Neural progenitor cell (in vitro differentiated cells): ENCODE measurements around the gene PIGP. TPM values are rescaled to one million over a fixed set of nuclear protein-coding genes. Genes with fewer than 3 reads are reported as not detected.
A peak's percentile ranks its signal among the peaks of the same experiment; 100 is the strongest.

Experiments used
- DNase-seq: peaks from one replicate; pipeline ENCODE4 v3.0.0-alpha.2; 2016; ENCODE audit warnings: low spot score
- H2AFZ ChIP-seq: fragments of 200-600 bp; sonication (generic); replicated peaks from 2 replicates; pipeline ENCODE4 v1.6.1; 2016; ENCODE audit warnings: antibody characterized with exemption
- H3F3A ChIP-seq: fragments of 200-600 bp; sonication (generic); 2 replicates; pipeline ENCODE4 v1.6.1; 2016; ENCODE audit warnings: antibody characterized with exemption, low read depth
- H3K27ac ChIP-seq: fragments of 200-600 bp; sonication (generic); 2 replicates; pipeline ENCODE4 v1.5.1; 2016; ENCODE audit warnings: mild to moderate bottlenecking
- H3K27me3 ChIP-seq: fragments of 200-600 bp; sonication (generic); 2 replicates; pipeline ENCODE4 v1.6.1; 2016; ENCODE audit warnings: mild to moderate bottlenecking, moderate library complexity
- H3K36me3 ChIP-seq: fragments of 200-600 bp; sonication (generic); 2 replicates; pipeline ENCODE4 v1.5.1; 2016
- H3K4me1 ChIP-seq: fragments of 200-600 bp; sonication (generic); 2 replicates; pipeline ENCODE4 v1.6.1; 2016; ENCODE audit warnings: mixed run types
- H3K4me2 ChIP-seq: fragments of 200-600 bp; sonication (generic); 2 replicates; pipeline ENCODE4 v1.6.1; 2016
- H3K4me3 ChIP-seq: fragments of 200-600 bp; sonication (generic); 2 replicates; pipeline ENCODE4 v1.5.1; 2016
- H3K79me2 ChIP-seq: fragments of 200-600 bp; sonication (generic); 2 replicates; pipeline ENCODE4 v1.6.1; 2016; ENCODE audit warnings: low read depth
- H3K9ac ChIP-seq: fragments of 200-600 bp; sonication (generic); 2 replicates; pipeline ENCODE4 v1.6.1; 2016
- H3K9me3 ChIP-seq: fragments of 200-600 bp; sonication (generic); 2 replicates; pipeline ENCODE4 v1.5.1; 2016; ENCODE audit warnings: low read depth
- H4K20me1 ChIP-seq: fragments of 200-600 bp; sonication (generic); 2 replicates; pipeline ENCODE4 v1.6.1; 2016; ENCODE audit warnings: low read depth
- H3K27ac Mint-ChIP-seq: 3 replicates; pipeline ENCODE4 v1.8.0; 2021; ENCODE audit warnings: mixed read lengths
- H3K27me3 Mint-ChIP-seq: 2 replicates; pipeline ENCODE4 v1.8.0; 2022; ENCODE audit warnings: low read depth, mild to moderate bottlenecking, inconsistent platforms, moderate library complexity, mixed read lengths; ENCODE audit not compliant: insufficient read depth
- H3K36me3 Mint-ChIP-seq: 3 replicates; pipeline ENCODE4 v1.8.0; 2021; ENCODE audit warnings: mixed read lengths
- H3K4me1 Mint-ChIP-seq: 3 replicates; pipeline ENCODE4 v1.8.0; 2021; ENCODE audit warnings: mixed read lengths
- H3K4me3 Mint-ChIP-seq: 3 replicates; pipeline ENCODE4 v1.8.0; 2021; ENCODE audit warnings: mild to moderate bottlenecking, moderate library complexity, mixed read lengths
- H3K9me3 Mint-ChIP-seq: 3 replicates; pipeline ENCODE4 v1.8.0; 2020; ENCODE audit warnings: mixed read lengths
- EZH2 ChIP-seq: fragments of 200-600 bp; sonication (generic); IDR thresholded peaks from 2 replicates; pipeline ENCODE4 v1.6.1; 2017; ENCODE audit warnings: antibody characterized with exemption, mild to moderate bottlenecking, moderate library complexity
- EZH2phosphoT487 ChIP-seq: fragments of 200-600 bp; sonication (generic); IDR thresholded peaks from 2 replicates; pipeline ENCODE4 v1.6.1; 2017; ENCODE audit warnings: antibody characterized with exemption
- total RNA-seq: library from RNA; depleted of rRNA; stranded (reverse); fragments of >200 nt; gene quantifications from 2 replicates; pipeline ENCODE4 v1.2.3, GENCODE V29; 2015; ENCODE audit warnings: low replicate concordance
- TF ChIP-seq, protein P1 (sequence below): fragments of 200-600 bp; sonication (generic); IDR thresholded peaks from 2 replicates; pipeline ENCODE4 v1.5.1; 2017; ENCODE audit warnings: antibody characterized with exemption, mild to moderate bottlenecking

PIGP gene
- total RNA-seq, 1 donor from 2014 or later: 25.8 TPM

DNA sequence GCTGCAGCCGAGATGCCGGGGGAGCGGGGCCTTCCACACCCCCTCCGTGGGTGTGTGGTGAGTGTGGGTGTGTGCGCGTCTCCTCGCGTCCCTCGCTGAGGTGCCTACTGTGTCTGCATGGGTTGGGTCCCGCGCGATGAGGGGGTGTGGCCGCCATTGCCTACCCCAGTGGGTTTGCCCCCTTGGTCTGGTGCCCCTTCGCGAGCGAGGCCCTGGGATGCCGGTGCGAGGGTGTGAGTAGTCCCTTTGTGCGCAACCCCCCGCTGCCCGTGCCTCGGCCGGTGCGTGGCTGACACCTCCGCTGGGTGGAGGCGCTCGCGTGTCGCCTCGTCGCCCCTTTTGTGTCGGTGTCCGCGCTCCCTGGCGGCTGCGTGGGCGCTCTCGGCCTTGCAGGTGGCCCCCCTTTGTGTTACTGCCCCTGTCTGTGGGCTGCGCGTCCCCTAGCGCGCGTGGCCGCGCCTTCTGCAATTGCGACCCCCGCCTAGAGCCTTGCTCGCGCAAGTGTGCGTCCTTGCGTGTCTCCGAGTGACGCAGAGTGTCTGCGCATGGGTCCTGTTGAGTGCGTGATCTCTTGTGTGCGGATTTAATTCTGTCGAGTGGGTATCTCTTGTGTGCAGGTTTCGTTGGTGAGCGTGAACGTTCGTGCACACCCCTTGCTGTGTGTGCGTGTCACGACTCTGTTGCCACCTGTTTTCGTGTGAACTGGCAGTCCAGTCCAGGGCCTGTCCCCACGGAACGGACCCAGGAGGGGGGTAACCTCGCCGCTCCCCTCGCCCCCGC is 736 bp upstream of the PIGP start:
- peaks cover 18% of the 10 kb centered on the region for H3K9me3 Mint-ChIP-seq
- peaks cover 23% of the 10 kb centered on the region for H3K36me3 Mint-ChIP-seq
- peaks cover 23% of the 10 kb centered on the region for H4K20me1 ChIP-seq
- peaks cover 11% of the 10 kb centered on the region for H3K27me3 Mint-ChIP-seq
- H3K9ac ChIP-seq: peak overlapping the region; percentile 46
- peak overlapping the region; percentile 96 for H3K4me3 Mint-ChIP-seq
- H3K4me2 ChIP-seq: peak overlapping the region; percentile 98
- DNase-seq: peak; percentile 46
- peaks cover 35% of the 10 kb centered on the region for H3K4me1 ChIP-seq
- H3K36me3 ChIP-seq: no peaks in the 10 kb centered on the region
- peak overlapping the region; percentile 86 for H3K4me3 ChIP-seq
- H3K27ac ChIP-seq: no peak overlapping the region
- peak overlapping the region; percentile 94 for H3K27ac Mint-ChIP-seq
- no peaks in the 10 kb centered on the region for H3K9me3 ChIP-seq
- peaks cover 23% of the 10 kb centered on the region for H3K27me3 ChIP-seq
- H2AFZ ChIP-seq: peak overlapping the region; percentile 67
- peaks cover 53% of the 10 kb centered on the region for H3K79me2 ChIP-seq
- H3K4me1 Mint-ChIP-seq: peaks cover 36% of the 10 kb centered on the region
- TF ChIP-seq EZH2 (no peak), EZH2phosphoT487 (no peak)
- TF ChIP-seq, protein P1, sequence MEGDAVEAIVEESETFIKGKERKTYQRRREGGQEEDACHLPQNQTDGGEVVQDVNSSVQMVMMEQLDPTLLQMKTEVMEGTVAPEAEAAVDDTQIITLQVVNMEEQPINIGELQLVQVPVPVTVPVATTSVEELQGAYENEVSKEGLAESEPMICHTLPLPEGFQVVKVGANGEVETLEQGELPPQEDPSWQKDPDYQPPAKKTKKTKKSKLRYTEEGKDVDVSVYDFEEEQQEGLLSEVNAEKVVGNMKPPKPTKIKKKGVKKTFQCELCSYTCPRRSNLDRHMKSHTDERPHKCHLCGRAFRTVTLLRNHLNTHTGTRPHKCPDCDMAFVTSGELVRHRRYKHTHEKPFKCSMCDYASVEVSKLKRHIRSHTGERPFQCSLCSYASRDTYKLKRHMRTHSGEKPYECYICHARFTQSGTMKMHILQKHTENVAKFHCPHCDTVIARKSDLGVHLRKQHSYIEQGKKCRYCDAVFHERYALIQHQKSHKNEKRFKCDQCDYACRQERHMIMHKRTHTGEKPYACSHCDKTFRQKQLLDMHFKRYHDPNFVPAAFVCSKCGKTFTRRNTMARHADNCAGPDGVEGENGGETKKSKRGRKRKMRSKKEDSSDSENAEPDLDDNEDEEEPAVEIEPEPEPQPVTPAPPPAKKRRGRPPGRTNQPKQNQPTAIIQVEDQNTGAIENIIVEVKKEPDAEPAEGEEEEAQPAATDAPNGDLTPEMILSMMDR: no peak
- H3F3A ChIP-seq: peaks cover 39% of the 10 kb centered on the region

DNA sequence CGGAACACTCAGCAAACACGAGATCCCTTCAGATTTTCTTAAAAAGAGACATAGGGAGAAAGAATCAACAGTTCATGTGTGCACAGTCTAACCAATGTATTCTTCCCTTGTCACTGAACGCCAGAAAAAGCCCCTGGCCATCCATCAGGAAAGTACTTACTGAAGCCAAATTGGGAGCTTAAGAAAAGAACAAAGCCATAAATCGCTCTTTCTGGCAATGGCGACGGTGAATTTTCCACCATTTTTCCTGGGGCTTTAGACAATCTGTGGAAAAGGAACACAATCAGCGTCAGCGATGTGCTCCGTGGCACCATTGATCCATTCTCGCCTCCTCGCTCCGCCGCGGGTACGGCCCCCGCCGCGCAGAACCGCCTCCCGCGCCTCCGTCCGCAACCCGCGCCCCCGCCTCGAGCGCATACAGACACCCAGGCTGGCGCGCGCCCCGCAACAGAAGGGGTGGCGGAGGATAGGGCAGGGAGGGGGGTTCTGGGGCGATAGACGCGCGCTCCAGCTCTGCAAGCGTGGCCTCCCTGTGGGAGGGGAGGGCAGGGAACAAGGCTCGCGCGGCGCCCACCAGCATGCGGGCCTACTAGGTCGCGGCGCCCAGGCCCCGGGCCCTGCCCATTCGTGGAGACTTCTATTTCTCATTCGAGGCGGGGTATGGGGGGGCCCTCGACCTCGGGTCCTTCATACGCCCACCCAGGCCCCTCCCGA is 440 bp downstream of the PIGP start:
- H3K27ac ChIP-seq: peak overlapping the region; percentile 90
- H3K9ac ChIP-seq: peak overlapping the region; percentile 60
- TF ChIP-seq, protein P1: no peak
- TF ChIP-seq EZH2 (peak; percentile 38), EZH2phosphoT487 (no peak)
- peak overlapping the region; percentile 82 for H2AFZ ChIP-seq
- Mint-ChIP-seq H3K36me3 (peaks cover 22% of the 10 kb centered on the region), H3K4me3 (peak overlapping the region; percentile 81), H3K4me1 (peaks cover 36% of the 10 kb centered on the region), H3K27ac (peak overlapping the region; percentile 86), H3K9me3 (peaks cover 9% of the 10 kb centered on the region), H3K27me3 (peaks cover 11% of the 10 kb centered on the region)
- peaks cover 35% of the 10 kb centered on the region for H3K4me1 ChIP-seq
- H3K36me3 ChIP-seq: no peaks in the 10 kb centered on the region
- H3K9me3 ChIP-seq: no peaks in the 10 kb centered on the region
- H3K79me2 ChIP-seq: peaks cover 42% of the 10 kb centered on the region
- H3K4me2 ChIP-seq: peak overlapping the region; percentile 98
- peaks cover 23% of the 10 kb centered on the region for H3K27me3 ChIP-seq
- H3F3A ChIP-seq: peaks cover 39% of the 10 kb centered on the region
- peak overlapping the region; percentile 86 for H3K4me3 ChIP-seq
- H4K20me1 ChIP-seq: peaks cover 23% of the 10 kb centered on the region
- peak; percentile 85 for DNase-seq

DNA sequence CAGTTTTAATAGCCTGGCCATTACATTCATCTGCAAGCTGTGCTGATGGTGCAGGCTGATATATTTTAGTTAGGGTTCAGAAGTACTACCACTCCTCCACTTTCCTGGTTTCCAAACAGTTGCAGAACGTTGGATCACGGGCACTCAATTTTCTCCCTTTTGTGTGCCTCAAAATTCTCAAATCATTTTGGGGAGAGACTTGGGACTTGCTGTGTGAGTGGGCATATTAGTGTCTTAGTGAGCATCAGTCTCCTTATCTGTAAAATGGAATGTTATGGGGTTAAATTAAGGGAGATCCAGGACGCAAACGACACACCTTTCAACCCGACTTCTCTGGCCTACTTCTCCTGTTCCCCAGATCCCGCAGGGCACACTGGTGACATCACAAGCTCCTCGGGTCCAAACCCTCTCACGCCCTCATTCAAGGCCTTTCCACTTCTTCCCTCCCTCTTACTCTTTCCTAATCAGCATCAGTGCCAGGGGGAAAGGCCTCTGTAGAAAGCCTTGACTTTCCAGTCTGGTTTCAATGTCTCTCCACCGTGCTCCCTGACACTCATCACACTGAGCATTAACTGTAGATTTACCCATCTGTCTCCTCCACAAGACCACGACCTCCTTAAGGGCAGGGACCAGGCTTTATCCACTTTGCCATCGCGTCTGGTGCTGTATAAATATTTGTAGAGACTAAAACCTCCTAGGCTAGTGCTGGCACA is 1.2 kb downstream of the PIGP start:
- Histone ChIP-seq H3K4me3 (peak overlapping the region; percentile 86), H3K4me2 (peak overlapping the region; percentile 98), H3K9ac (peak overlapping the region; percentile 60), H3K27ac (peak overlapping the region; percentile 90), H3K36me3 (no peaks in the 10 kb centered on the region), H3K79me2 (peaks cover 35% of the 10 kb centered on the region), H3F3A (peaks cover 39% of the 10 kb centered on the region), H3K27me3 (peaks cover 23% of the 10 kb centered on the region), H2AFZ (peak overlapping the region; percentile 82), H3K9me3 (no peaks in the 10 kb centered on the region), H3K4me1 (peaks cover 35% of the 10 kb centered on the region), H4K20me1 (peaks cover 17% of the 10 kb centered on the region)
- Mint-ChIP-seq H3K36me3 (peaks cover 21% of the 10 kb centered on the region), H3K4me3 (peak overlapping the region; percentile 81), H3K4me1 (peaks cover 36% of the 10 kb centered on the region), H3K27ac (peak overlapping the region; percentile 86), H3K9me3 (peaks cover 6% of the 10 kb centered on the region), H3K27me3 (peaks cover 11% of the 10 kb centered on the region)
- DNase-seq: peak; percentile 29
- TF ChIP-seq, protein P1: no peak
- no peak for TF ChIP-seq EZH2phosphoT487
- no peak for TF ChIP-seq EZH2
